K562 (cell line): ENCODE results near the gene ARF5. TPM values are rescaled to one million over a fixed set of nuclear protein-coding genes. Genes with fewer than 3 reads are reported as not detected.

Source experiments
- C11orf30 ChIP-seq: fragments of 450-650 bp; IDR thresholded peaks from 2 replicates; pipeline ENCODE4 v1.6.1; 2016; ENCODE audit warnings: low read depth, mild to moderate bottlenecking
- ETV6 ChIP-seq, 3 experiments: fragments of 150-350 bp in 1 of 3; sonication (generic) in 1 of 3; formaldehyde crosslinking in 1 of 3; IDR thresholded peaks; 2 replicates each; pipeline versions ENCODE4 v1.6.1 to v1.8.0; 2014 to 2022; ENCODE audit warnings: borderline replicate concordance in 2 of 3, low read depth in 2 of 3, antibody characterized with exemption in 1 of 3, low read length in 1 of 3, mild to moderate bottlenecking in 1 of 3, missing genetic modification reagents in 1 of 3
- KDM5B ChIP-seq: fragments of 200-600 bp; sonication (generic); IDR thresholded peaks from 2 replicates; pipeline ENCODE4 v1.6.1; 2012; ENCODE audit warnings: low read depth, mild to moderate bottlenecking, moderate library complexity, low read length, control low read depth, inconsistent platforms; ENCODE audit not compliant: insufficient replicate concordance
- KHSRP ChIP-seq: fragments of 450-650 bp; IDR thresholded peaks from 2 replicates; pipeline ENCODE4 v1.6.1; 2017
- KLF1 ChIP-seq: fragments of 450-650 bp; IDR thresholded peaks from 2 replicates; pipeline ENCODE4 v1.6.1; 2016; ENCODE audit warnings: missing genetic modification characterization, missing compliant biosample characterization
- MTA3 ChIP-seq: fragments of 450-650 bp; formaldehyde crosslinking; IDR thresholded peaks from 2 replicates; pipeline ENCODE4 v1.6.1; 2017; ENCODE audit warnings: mild to moderate bottlenecking, borderline replicate concordance
- PCBP1 ChIP-seq: fragments of 200-400 bp; formaldehyde crosslinking; IDR thresholded peaks from 2 replicates; pipeline ENCODE4 v1.6.1; 2018; ENCODE audit warnings: mild to moderate bottlenecking, low read depth, low read length; ENCODE audit not compliant: poor library complexity, severe bottlenecking
- PCBP2 ChIP-seq: fragments of 200-400 bp; formaldehyde crosslinking; IDR thresholded peaks from 2 replicates; pipeline ENCODE4 v1.6.1; 2018; ENCODE audit warnings: low read length, low read depth, mild to moderate bottlenecking, moderate library complexity; ENCODE audit not compliant: poor library complexity, severe bottlenecking
- POLR2H ChIP-seq: IDR thresholded peaks from 2 replicates; pipeline ENCODE4 v1.6.1; 2016; ENCODE audit warnings: missing genetic modification characterization, low read depth, mild to moderate bottlenecking, control low read depth, missing compliant biosample characterization, moderate library complexity
- RFX5 ChIP-seq: IDR thresholded peaks from 2 replicates; pipeline ENCODE4 v1.6.1; 2011; ENCODE audit warnings: low read depth, mild to moderate bottlenecking, improper control_type of control experiment, low read length
- SAFB ChIP-seq: fragments of 200-400 bp; formaldehyde crosslinking; IDR thresholded peaks from 2 replicates; pipeline ENCODE4 v1.6.1; 2017; ENCODE audit warnings: low read depth, low read length, borderline replicate concordance
- SNIP1 ChIP-seq: fragments of 450-650 bp; IDR thresholded peaks from 2 replicates; pipeline ENCODE4 v1.7.1; 2017; ENCODE audit warnings: low read depth, mild to moderate bottlenecking
- ZNF24 ChIP-seq: fragments of 450-650 bp; IDR thresholded peaks from 2 replicates; pipeline ENCODE4 v1.6.1; 2016
- ZNF354B ChIP-seq: fragments of 250-450 bp; sonication (Bioruptor Pico); IDR thresholded peaks from 2 replicates; pipeline ENCODE4 v1.4.0; 2020
- ZNF584 ChIP-seq: fragments of 200-800 bp; sonication (Bioruptor generic); IDR thresholded peaks from 2 replicates; pipeline ENCODE4 v1.6.1; 2016; ENCODE audit warnings: low read depth, mild to moderate bottlenecking, missing genetic modification characterization, missing compliant biosample characterization
- ZNF75A ChIP-seq: fragments of 450-650 bp; formaldehyde crosslinking; IDR thresholded peaks from 2 replicates; pipeline ENCODE4 v1.4.0; 2020; ENCODE audit warnings: mild to moderate bottlenecking
- polyA plus RNA-seq, 8 experiments: library from polyadenylated mRNA; depleted of rRNA in 4 of 8; stranded (reverse) in 5 of 8; unstranded in 3 of 8; fragments of >200 nt; fragmentation: Nextera tagmentation in 2 of 8; fragmentation: Illumina TruSeq in 1 of 8; extraction: Ambion mirVana in 2 of 8; extraction: Trizol in 1 of 8; gene quantifications; 2 replicates each; pipeline versions ENCODE4 v1.2.1 to v1.2.3, GENCODE V29; 2011 to 2014; ENCODE audit warnings: inconsistent platforms in 1 of 8, missing spikeins in 1 of 8
- total RNA-seq, 7 experiments: library from RNA; depleted of rRNA in 6 of 7; stranded (reverse); fragments of >200 nt in 6 of 7; fragmentation: Illumina TruSeq in 2 of 7; extraction: Trizol in 2 of 7; gene quantifications; 2 replicates each; pipeline versions ENCODE4 v1.2.1 to v1.2.3, GENCODE V29; 2011 to 2021; ENCODE audit warnings: low replicate concordance in 1 of 7
- TF ChIP-seq, protein P1 (sequence below): sonication (generic); formaldehyde crosslinking; IDR thresholded peaks from 2 replicates; pipeline ENCODE4 v1.8.0; 2022; ENCODE audit warnings: missing genetic modification reagents, mild to moderate bottlenecking, borderline replicate concordance
- TF ChIP-seq, protein P2 (sequence below): fragments of 250-450 bp; sonication (Bioruptor Pico); IDR thresholded peaks from 2 replicates; pipeline ENCODE4 v1.4.0; 2020

The ARF5 gene
- total and polyA plus RNA-seq, 9 of the 15 experiments (the other 6 are each of a cell fraction or from before 2014, with no cell fraction given): 8.1 to 290 (median 125) TPM

DNA sequence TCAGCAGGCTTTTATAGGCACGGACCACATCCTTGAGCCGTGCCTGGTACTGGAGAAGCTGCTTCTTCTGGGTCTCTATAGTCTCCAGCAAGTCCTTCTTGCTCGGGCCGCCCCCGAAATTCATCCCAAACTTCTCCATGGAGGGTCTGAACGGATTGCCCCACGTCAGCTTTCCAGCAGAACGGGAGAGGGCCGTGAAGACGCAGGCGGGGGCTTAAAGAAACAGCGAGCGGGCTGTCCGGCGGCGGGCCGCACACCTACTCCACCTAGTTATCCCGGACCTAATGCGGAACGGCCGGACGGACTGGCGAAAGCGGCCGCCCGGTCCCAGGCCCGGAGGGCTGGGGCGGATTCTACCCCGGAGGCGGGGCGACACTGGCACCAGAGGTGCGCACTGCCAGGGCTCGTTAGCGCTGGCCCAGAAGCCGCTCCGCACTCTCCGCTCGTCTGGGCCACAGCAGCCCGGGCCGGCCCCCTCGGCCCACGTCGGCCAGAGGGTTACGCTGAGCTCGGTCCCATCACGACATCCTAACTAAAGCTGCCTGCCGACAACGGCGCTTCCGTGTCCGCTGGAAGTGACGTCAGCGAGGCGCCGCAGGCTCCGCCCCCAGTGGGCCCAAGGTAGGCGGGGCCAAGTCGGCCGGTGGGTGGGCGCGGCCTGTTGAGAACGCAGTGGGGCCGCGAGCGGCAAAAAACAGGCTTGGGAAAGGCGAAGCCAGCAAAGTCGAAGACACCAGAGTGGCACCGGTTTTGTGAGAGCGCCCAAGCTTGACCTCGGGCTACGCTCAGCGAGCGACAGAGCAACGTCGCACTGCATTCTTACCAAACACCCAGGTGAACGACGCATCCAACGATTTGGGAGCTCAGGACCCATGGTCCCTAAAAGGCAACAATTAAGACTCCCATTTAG lies 2.9 kb upstream of the ARF5 start, which contains the start of gene GCC1 (continued):
- TF ChIP-seq MTA3 (peak; percentile 82), POLR2H (no peak), KHSRP (peak; percentile 73; the same call in 1 of the 2 replicates), ZNF75A (CRISPR knock-in tag) (no peak), KDM5B (peak; percentile 93), ZNF584 (CRISPR knock-in tag) (no peak), SAFB (no peak), ZNF24 (peak; percentile 25; the same call in 1 of the 2 replicates), ETV6 (IDR thresholded peaks at IDR 0.05; ENCODE audit: borderline replicate concordance in 1 of 2, low read depth in 2 of 2, low read length in 1 of 2) (no peak), ETV6 (CRISPR knock-in tag; IDR thresholded peaks at IDR 0.05; ENCODE audit: borderline replicate concordance) (no peak), PCBP2 (no peak), KLF1 (tag) (0 out of 2 replicates have a peak, but pooled peaks have one; percentile 29), ZNF354B (CRISPR knock-in tag) (0 out of 2 replicates have a peak, but pooled peaks have one; percentile 22), RFX5 (0 out of 2 replicates have a peak, but pooled peaks have one; percentile 29), C11orf30 (peak; percentile 96), SNIP1 (no peak), PCBP1 (peak; percentile 78)
- TF ChIP-seq, protein P1, sequence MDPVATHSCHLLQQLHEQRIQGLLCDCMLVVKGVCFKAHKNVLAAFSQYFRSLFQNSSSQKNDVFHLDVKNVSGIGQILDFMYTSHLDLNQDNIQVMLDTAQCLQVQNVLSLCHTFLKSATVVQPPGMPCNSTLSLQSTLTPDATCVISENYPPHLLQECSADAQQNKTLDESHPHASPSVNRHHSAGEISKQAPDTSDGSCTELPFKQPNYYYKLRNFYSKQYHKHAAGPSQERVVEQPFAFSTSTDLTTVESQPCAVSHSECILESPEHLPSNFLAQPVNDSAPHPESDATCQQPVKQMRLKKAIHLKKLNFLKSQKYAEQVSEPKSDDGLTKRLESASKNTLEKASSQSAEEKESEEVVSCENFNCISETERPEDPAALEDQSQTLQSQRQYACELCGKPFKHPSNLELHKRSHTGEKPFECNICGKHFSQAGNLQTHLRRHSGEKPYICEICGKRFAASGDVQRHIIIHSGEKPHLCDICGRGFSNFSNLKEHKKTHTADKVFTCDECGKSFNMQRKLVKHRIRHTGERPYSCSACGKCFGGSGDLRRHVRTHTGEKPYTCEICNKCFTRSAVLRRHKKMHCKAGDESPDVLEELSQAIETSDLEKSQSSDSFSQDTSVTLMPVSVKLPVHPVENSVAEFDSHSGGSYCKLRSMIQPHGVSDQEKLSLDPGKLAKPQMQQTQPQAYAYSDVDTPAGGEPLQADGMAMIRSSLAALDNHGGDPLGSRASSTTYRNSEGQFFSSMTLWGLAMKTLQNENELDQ: no peak; the same call in 1 of the 2 replicates
- TF ChIP-seq, protein P2, sequence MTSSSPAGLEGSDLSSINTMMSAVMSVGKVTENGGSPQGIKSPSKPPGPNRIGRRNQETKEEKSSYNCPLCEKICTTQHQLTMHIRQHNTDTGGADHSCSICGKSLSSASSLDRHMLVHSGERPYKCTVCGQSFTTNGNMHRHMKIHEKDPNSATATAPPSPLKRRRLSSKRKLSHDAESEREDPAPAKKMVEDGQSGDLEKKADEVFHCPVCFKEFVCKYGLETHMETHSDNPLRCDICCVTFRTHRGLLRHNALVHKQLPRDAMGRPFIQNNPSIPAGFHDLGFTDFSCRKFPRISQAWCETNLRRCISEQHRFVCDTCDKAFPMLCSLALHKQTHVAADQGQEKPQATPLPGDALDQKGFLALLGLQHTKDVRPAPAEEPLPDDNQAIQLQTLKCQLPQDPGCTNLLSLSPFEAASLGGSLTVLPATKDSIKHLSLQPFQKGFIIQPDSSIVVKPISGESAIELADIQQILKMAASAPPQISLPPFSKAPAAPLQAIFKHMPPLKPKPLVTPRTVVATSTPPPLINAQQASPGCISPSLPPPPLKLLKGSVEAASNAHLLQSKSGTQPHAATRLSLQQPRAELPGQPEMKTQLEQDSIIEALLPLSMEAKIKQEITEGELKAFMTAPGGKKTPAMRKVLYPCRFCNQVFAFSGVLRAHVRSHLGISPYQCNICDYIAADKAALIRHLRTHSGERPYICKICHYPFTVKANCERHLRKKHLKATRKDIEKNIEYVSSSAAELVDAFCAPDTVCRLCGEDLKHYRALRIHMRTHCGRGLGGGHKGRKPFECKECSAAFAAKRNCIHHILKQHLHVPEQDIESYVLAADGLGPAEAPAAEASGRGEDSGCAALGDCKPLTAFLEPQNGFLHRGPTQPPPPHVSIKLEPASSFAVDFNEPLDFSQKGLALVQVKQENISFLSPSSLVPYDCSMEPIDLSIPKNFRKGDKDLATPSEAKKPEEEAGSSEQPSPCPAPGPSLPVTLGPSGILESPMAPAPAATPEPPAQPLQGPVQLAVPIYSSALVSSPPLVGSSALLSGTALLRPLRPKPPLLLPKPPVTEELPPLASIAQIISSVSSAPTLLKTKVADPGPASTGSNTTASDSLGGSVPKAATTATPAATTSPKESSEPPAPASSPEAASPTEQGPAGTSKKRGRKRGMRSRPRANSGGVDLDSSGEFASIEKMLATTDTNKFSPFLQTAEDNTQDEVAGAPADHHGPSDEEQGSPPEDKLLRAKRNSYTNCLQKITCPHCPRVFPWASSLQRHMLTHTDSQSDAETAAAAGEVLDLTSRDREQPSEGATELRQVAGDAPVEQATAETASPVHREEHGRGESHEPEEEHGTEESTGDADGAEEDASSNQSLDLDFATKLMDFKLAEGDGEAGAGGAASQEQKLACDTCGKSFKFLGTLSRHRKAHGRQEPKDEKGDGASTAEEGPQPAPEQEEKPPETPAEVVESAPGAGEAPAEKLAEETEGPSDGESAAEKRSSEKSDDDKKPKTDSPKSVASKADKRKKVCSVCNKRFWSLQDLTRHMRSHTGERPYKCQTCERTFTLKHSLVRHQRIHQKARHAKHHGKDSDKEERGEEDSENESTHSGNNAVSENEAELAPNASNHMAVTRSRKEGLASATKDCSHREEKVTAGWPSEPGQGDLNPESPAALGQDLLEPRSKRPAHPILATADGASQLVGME (CRISPR knock-in tag): peak; percentile 70; the same call in 1 of the 2 replicates
